ENCODE data around the gene NDE1. TPM values are rescaled to one million over a fixed set of nuclear protein-coding genes. Genes with fewer than 3 reads are reported as not detected.
"Not testable (repeated sequence)": the region's sequence is repeated elsewhere in the genome, so short reads cannot be mapped to it uniquely, and the experiment has no call there.

The NDE1 gene
- total and polyA plus RNA-seq, 9 of the 15 experiments (the other 6 are each of a cell fraction or from before 2014, with no cell fraction given), result 3.1 to 59.9 (median 30.0) TPM

DNA sequence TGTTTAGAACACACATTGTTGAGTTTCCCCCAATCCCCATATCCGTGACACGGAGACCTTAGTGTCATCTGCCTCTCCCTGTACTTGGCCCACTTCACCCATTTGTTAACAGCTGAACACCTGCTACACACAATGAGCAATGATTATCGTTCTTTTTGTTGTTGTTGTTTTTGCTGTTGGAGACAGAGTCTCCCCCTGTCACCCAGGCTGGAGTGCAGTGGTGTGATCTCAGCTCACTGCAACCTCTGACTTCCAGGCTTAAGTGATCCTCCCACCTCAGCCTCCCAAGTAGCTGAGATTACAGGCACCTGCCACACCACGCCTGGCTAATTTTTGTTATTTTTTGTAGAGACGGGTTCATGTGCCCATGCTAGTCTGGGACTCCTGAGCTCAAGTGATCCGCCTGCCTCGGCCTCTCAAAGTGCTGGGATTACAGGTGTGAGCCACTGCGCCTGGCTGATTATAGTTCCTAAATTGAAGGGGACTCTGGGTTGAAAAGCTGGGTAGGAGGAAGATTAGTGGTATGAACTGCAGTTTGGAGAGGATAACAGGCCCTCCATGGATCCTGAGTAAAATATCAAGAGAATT lies 21.6 kb downstream of the NDE1 start (continued):
- TF ChIP-seq, protein P1, sequence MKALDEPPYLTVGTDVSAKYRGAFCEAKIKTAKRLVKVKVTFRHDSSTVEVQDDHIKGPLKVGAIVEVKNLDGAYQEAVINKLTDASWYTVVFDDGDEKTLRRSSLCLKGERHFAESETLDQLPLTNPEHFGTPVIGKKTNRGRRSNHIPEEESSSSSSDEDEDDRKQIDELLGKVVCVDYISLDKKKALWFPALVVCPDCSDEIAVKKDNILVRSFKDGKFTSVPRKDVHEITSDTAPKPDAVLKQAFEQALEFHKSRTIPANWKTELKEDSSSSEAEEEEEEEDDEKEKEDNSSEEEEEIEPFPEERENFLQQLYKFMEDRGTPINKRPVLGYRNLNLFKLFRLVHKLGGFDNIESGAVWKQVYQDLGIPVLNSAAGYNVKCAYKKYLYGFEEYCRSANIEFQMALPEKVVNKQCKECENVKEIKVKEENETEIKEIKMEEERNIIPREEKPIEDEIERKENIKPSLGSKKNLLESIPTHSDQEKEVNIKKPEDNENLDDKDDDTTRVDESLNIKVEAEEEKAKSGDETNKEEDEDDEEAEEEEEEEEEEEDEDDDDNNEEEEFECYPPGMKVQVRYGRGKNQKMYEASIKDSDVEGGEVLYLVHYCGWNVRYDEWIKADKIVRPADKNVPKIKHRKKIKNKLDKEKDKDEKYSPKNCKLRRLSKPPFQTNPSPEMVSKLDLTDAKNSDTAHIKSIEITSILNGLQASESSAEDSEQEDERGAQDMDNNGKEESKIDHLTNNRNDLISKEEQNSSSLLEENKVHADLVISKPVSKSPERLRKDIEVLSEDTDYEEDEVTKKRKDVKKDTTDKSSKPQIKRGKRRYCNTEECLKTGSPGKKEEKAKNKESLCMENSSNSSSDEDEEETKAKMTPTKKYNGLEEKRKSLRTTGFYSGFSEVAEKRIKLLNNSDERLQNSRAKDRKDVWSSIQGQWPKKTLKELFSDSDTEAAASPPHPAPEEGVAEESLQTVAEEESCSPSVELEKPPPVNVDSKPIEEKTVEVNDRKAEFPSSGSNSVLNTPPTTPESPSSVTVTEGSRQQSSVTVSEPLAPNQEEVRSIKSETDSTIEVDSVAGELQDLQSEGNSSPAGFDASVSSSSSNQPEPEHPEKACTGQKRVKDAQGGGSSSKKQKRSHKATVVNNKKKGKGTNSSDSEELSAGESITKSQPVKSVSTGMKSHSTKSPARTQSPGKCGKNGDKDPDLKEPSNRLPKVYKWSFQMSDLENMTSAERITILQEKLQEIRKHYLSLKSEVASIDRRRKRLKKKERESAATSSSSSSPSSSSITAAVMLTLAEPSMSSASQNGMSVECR (CRISPR knock-in tag; IDR thresholded peaks at IDR 0.05), result no peak
- TF ChIP-seq HNRNPUL1 (IDR thresholded peaks at IDR 0.05; ENCODE audit: low read length), result no peak
- no peak for TF ChIP-seq TCFL5 (CRISPR knock-in tag; conservative IDR thresholded peaks at IDR 0.05)
- TF ChIP-seq SMARCB1 (IDR thresholded peaks at IDR 0.05; ENCODE audit: insufficient read length, low read depth), result no peak
- TF ChIP-seq JUNB (CRISPR knock-in tag; conservative IDR thresholded peaks at IDR 0.05), result no peak
- TF ChIP-seq ZNF239 (CRISPR knock-in tag; IDR thresholded peaks at IDR 0.05), result no peak
- TF ChIP-seq MAFF (IDR thresholded peaks at IDR 0.05; ENCODE audit: low read length), result no peak
- TF ChIP-seq ZFP1 (CRISPR knock-in tag; IDR thresholded peaks at IDR 0.05), result no peak
- no peak for TF ChIP-seq FOXM1 (IDR thresholded peaks at IDR 0.05; ENCODE audit: low read depth)
- no peak for TF ChIP-seq FOXM1 (CRISPR knock-in tag; IDR thresholded peaks at IDR 0.05; ENCODE audit: low read depth)

DNA sequence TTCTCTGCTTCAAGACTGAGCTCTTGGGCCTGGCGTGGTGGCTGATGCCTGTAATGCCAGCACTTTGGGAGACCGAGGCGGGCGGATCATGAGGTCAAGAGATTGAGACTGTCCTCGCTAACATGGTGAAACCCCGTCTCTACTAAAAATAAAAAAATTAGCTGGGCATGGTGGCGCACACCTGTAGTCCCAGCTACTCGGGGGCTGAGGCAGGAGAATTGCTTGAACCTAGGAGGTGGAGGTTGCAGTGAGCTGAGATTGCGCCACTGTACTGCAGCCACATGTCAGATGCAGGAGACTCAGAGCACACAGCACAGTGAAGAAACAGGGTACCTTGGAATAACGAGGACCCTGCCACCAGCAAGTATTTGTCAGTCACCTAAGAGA lies 22.1 kb downstream of the NDE1 start:
- H3K4me3 ChIP-seq; H3K9ac ChIP-seq (ENCODE audit: insufficient read depth in 1 of 2, low read depth in 2 of 2, low read length in 2 of 2); H2AFZ ChIP-seq (ENCODE audit: low read depth, low read length): not testable (repeated sequence)

More for the DNA sequence above, 22.1 kb downstream of the NDE1 start:
- H3K27ac ChIP-seq (ENCODE audit: extremely low read depth, low read depth, low read length); ATAC-seq; BruUV-seq (replicated peaks); H3K4me1 ChIP-seq (replicated peaks in 1 of 2; ENCODE audit: control insufficient read depth in 2 of 2, insufficient read depth in 2 of 2, low read length in 2 of 2); H3K9me3 ChIP-seq (replicated peaks; ENCODE audit: control insufficient read depth, insufficient read depth, low read depth, low read length); H3K79me2 ChIP-seq (ENCODE audit: control insufficient read depth, insufficient read depth, low read length); intact Hi-C loops (cut with micrococcal nuclease); H3K4me2 ChIP-seq (ENCODE audit: insufficient read depth, low read length); H3K9me1 ChIP-seq (ENCODE audit: control insufficient read depth, insufficient read depth, low read length); FAIRE-seq; in situ Hi-C loops (cut with MboI); CTCF ChIA-PET (ENCODE audit: low intra/inter-chr PET ratio); H4K20me1 ChIP-seq (replicated peaks; ENCODE audit: control insufficient read depth, insufficient read depth, low read length); DNase-seq (ENCODE audit: extremely low read depth in 1 of 4, low spot score in 3 of 4); H3K27me3 ChIP-seq (ENCODE audit: control insufficient read depth in 2 of 2, insufficient read depth in 2 of 2, low read length in 2 of 2): not testable (repeated sequence)
- peaks cover 53% of the 10 kb centered on the region; the same call in 2 of the 3 replicates for H3K36me3 ChIP-seq (ENCODE audit: control insufficient read depth, insufficient read depth, low read length)
- POLR2A ChIA-PET, result interaction anchor here (1.0 to 3.5 kb wide), 3 partner anchors 8 to 113 kb away, joined by 3 to 13 read pairs (median 3); no protein-coding TSS in a partner anchor
- 89% methylated on average over 10 of the region's 10 CpGs for WGBS (ENCODE audit: insufficient coverage, low coverage, missing lambda C conversion rate)
